GM19193 (cell line): Measurements from ENCODE around the gene PRRG2.

Experiments
- POLR2A ChIP-seq: IDR thresholded peaks from 4 replicates; pipeline ENCODE4 v1.6.1; 2011; ENCODE audit not compliant: insufficient read depth, insufficient read length; ENCODE audit errors: extremely low read depth

PRRG2 gene

GRCh38 chr19:49581007-49581508 lies at the start of gene PRRG2:
Gene PRRG2, plus strand, starts transcription at chr19:49581316. Its CDS starts 1,904 bp downstream, at chr19:49583220.
- TF ChIP-seq POLR2A: no peak

GRCh38 chr19:49533551-49534488 lies 47.3 kb upstream of the PRRG2 start:
- TF ChIP-seq POLR2A: no peak

- TF ChIP-seq POLR2A: no peak
Observed at GRCh38 chr19:49534632-49535385, 46.3 kb upstream of the PRRG2 start.

- TF ChIP-seq POLR2A: no peak
Observed at GRCh38 chr19:49536921-49537462, 44.1 kb upstream of the PRRG2 start.

- TF ChIP-seq POLR2A: no peak
Observed at GRCh38 chr19:49538643-49539042, 42.5 kb upstream of the PRRG2 start.

GRCh38 chr19:49539192-49539952 lies 41.7 kb upstream of the PRRG2 start:
- TF ChIP-seq POLR2A: no peak

GRCh38 chr19:49541914-49542313 lies 39.2 kb upstream of the PRRG2 start:
- no peak for TF ChIP-seq POLR2A

GRCh38 chr19:49542446-49542845 lies 38.7 kb upstream of the PRRG2 start:
- TF ChIP-seq POLR2A: no peak

- TF ChIP-seq POLR2A: no peak
Observed at GRCh38 chr19:49543032-49543431, 38.1 kb upstream of the PRRG2 start.

GRCh38 chr19:49544154-49544553 lies 37.0 kb upstream of the PRRG2 start:
- TF ChIP-seq POLR2A: no peak

GRCh38 chr19:49546825-49547565 lies 34.1 kb upstream of the PRRG2 start:
- no peak for TF ChIP-seq POLR2A

- no peak for TF ChIP-seq POLR2A
Observed at GRCh38 chr19:49549045-49549444, 32.1 kb upstream of the PRRG2 start.

- no peak for TF ChIP-seq POLR2A
Observed at GRCh38 chr19:49551531-49551930, 29.6 kb upstream of the PRRG2 start.

GRCh38 chr19:49552749-49553148 lies 28.4 kb upstream of the PRRG2 start:
- no peak for TF ChIP-seq POLR2A
